ENCODE data around the gene POU2AF1.

GRCh38 chr11:111395749-111396148, 16.7 kb upstream of the POU2AF1 start:
- no peak for TF ChIP-seq CTCF (IDR thresholded peaks at IDR 0.05)
- no peak for TF ChIP-seq POLR2A (IDR thresholded peaks at IDR 0.05)
